HG03045 (cell line): ENCODE results near the gene MORC4.
"Not testable (repeated sequence)": the region's sequence is repeated elsewhere in the genome, so short reads cannot be mapped to it uniquely, and the experiment has no call there.

ENCODE experiments used
- ATAC-seq: cut with Tn5 transposase; IDR thresholded peaks from one replicate; pipeline ENCODE4 v1.9.1; 2021; ENCODE audit warnings: mild to moderate bottlenecking, moderate library complexity; ENCODE audit not compliant: unreplicated experiment

Gene MORC4

DNA sequence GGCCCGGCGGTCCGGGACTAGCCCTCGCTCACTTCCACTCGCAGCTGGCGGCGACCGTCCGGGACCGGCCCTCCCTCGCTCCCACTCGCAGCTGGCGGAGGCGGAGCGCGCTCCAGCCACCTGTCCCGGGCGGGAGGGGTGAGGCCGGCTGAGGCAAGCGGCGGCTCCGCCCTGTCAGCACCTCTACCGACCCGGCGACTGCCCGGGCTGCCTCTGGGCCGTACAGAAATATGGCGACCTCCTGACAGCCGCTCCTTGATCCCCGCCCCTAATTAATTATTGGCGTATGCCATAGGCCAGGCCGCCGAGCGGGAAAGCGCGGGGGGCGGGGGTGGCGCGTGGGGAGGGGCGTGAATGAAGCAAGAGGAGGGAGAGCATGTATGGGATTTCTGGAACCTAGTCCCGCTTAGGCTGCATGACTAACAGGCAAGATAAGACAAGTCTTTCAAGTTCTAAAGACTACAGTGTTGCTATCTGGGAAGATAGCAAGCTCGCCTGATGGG lies at the start of gene MORC4:
MORC4 (minus strand) TSS at position 200 of the 503 bp plus-strand sequence. CDS start 243 bp downstream, outside the sequence.
- peak; percentile 89 for ATAC-seq

GRCh38 chrX:107047622-107048021 lies 47.6 kb upstream of the MORC4 start:
- no peak for ATAC-seq

- no peak for ATAC-seq
These were observed 29.7 kb upstream of the MORC4 start for GRCh38 chrX:107029752-107030151.

GRCh38 chrX:107025545-107025944 lies 25.5 kb upstream of the MORC4 start:
- no peak for ATAC-seq

DNA sequence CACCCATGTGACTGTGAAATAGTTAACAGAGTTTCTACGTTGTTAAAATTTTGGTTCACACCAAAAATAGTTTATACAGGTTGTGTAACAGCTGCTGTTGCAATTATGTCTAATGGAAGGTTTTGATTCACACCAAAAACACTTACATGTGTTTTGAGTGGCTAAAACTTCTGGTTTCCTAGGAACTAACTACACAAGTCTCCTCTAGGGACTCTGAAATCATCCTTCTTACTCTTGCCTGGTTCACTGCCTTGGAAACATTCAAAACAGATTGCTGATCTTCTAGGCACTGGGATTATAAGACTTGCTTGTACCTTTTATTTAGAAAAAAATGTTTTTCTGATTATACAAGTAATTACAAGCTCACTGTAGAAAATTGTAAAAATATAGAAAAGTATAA lies 14.9 kb upstream of the MORC4 start:
- no peak for ATAC-seq

DNA sequence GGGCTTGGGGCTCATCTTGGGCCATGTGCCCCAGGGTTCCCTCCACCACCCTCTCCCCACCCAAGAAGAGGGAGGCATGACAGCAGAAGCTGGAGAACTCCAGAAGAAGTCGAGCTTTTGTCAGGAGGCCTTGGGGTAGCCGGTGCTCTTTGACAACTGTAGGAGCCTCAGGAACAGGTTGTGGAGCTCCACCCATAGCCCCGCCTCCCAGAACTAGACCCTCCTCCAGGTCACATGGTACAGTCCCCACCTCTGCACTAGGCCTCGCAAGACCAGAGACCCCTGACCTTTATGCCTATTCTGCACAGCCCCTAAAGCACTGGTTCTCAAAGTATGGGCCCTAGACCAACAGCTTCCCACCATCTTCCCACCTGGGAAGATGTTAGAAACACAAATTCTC lies 8.0 kb upstream of the MORC4 start:
- no peak for ATAC-seq

DNA sequence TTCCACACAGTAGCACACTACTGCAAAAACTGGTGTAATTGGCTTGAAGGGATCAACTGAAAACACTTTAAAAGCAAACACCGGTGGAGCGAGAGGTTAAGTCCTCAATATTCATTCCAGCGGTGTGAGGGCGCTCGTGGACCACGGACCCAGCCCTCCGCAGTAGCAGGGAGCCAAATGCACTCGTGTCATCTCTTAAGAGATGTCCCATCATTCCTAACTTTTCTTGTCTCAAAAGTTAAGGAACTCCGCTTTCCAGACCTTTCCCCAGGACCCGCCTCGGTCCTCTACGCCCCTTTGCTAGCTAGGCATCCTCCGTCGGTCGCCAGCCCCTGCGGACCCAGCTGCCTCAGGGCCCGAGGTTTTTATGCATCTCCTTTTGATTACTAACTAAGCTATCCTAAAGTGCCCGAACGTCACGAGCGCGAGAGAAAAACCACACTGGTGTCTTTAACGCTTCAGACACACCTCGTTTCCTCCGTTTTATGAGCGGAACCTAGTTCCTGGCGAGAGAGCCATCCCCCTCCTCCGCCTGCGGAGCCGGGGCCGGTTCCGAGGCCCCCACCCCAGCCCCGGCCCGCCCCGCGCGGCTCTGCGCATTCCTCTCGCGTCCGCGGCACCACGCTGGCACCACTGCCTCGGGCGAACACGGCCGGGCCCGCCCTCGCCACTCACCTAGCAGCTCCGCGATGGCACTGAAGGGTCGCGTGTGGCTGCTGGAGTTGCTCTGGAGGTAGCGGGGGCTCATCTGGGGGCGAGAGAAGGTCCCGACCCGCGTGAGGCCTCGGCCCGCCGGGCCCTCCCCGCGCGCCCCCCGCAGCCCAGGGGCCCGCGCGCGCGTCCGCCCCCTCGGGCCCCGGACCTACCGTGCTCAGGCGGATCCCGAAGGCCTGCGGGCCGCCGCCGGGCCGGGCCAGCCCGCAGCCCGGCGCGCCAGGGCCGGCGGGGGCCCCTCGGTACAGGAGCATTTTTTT lies 723 bp downstream of the MORC4 start:
- ATAC-seq: peak; percentile 18

DNA sequence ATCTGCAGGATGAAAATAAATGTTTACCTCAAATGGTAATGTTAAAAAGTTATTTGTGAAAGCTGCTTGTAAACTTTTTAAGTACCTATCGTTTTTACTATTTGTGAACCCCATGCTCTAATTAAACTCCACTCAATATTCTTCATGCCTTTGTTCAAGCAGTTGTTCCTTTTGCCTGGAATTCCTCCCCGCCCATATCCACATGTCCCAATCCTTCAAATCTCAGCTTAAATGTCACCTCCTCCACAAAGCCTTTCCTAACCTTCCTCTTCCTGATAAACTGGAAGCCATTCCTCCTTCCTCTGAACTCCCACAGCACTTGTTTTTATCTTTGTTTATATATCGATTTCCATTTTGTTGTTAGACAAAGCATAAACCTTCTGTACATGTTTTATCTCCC lies 2.4 kb downstream of the MORC4 start:
- no peak for ATAC-seq

DNA sequence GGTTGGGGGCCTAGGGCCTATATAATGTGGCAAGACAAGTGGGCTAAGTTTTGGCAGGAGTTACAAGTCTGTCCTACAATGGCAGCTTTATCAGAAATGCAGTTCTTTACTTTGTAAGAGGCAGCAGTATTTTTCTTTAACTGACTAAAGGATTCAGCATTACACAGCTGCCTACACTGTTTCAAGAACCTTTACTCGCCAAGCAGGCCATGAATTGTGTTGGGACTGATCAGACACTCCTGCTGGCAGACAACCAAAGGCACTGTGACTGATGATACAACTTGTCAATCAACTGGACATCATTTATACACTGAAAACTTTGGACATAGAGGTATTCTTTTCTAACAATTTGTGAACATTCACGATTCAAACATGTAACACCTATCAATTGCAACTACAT lies 4.3 kb downstream of the MORC4 start:
- no peak for ATAC-seq

DNA sequence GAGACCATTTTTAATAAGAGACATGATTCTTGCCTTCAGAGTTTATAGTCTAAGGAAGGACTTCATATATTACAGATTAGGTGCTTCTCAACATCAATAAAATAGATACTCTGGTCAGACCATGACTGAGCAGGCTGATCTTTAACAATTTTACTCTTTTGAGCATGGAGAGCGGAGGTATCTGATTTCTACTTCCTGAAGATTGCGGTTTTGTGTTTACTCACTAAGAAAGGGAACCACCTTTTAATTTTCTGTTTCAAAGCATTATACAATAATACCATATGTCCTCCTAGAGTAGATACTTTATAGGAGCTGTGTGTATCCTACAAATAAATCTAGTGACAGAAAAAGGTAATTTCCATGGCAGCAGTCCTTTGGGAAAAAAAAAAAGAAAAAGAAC lies 12.5 kb downstream of the MORC4 start:
- ATAC-seq: no peak

DNA sequence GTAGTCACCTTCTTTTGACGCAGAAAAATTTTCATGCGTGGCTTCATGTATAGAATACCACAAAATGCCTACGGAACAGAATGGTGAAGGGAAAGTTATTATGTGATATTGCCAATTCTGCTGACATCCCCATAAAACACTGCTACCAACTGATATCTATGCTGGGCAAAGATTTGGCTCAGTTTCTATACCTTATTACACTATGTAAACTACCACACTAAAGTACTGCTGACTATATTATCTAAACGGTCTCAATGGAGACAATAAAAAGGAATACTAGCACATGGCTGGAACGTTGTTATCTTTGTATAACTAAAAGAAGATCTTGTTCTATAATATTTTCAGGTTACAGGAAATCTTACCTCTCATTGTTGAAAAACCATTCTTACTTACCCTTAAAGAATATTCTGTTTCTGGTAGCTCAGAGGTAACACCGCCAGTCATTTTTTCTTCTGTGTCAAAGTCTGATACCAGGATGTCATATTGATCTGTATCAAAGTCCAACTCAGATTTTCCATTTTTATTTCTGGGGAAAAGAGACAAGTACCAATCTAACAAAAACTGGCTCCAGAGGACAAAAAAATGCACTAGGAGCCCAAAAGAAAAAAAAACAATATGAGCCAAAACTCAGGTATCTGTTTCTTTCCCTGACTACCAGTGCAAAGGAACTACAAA lies 18.9 kb downstream of the MORC4 start:
- ATAC-seq: no peak

DNA sequence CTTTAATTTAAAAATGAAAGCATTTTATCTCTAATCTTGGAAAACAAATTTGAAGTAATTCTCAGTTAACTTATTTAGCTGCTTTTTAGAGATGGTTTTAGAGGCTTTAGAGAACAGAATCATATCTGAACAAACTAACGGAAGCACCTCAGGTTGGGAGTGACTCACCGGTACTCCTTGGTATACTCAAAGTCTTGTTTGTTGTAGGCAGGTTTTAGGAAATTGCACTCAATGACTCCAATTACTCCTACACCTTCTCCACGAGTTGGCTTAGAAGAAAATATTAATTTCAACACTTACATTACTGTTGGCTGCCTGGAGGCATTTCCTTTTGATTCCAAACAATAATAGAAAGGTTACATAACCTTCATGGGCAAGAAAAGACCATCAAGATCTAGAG lies 23.6 kb downstream of the MORC4 start:
- ATAC-seq: no peak

- ATAC-seq: no peak
These were observed 26.4 kb downstream of the MORC4 start for GRCh38 chrX:106973433-106974149.

- ATAC-seq: no peak
These were observed 27.1 kb downstream of the MORC4 start for GRCh38 chrX:106972896-106973295.

DNA sequence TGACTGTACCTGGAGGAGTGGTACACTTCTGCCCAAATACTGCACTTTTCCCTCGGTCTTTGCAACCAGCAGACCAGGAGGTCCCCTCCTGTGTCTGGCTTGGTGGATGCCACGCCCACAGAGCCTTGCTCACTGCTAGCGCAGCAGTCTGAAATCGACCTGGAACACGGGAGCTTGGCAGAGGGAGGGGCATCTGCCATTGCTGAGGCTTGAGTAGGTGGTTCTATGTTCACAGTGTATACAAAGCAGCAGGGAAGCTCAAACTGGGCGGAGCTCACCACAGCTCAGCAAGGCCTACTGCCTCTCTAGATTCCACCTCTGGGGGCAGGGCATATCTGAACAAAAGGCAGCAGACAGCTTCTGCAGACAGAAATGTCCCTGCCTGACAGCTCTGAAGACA lies 33.5 kb downstream of the MORC4 start:
- not testable (repeated sequence) for ATAC-seq

DNA sequence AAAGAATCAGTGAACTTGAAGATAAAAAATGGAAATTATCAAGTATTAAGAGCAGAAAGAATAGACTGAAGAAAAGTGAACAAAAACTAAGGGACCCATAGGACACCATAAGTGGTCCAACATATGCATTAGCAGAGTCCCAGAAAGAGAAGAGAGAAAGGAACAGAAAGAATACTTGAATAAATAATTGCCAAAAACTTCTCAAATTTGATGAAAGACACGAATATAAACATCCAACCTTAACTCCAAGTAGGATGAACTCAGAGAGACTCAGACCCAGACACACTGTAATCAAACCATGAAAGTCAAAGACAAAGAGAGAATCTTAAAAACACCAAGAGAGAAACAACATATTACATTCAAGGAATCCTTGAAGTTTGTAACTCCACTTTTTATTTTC lies 35.7 kb downstream of the MORC4 start:
- no peak for ATAC-seq

GRCh38 chrX:106963111-106963510 lies 36.9 kb downstream of the MORC4 start:
- no peak for ATAC-seq

- ATAC-seq: no peak
These were observed 40.1 kb downstream of the MORC4 start for GRCh38 chrX:106959901-106960300.

DNA sequence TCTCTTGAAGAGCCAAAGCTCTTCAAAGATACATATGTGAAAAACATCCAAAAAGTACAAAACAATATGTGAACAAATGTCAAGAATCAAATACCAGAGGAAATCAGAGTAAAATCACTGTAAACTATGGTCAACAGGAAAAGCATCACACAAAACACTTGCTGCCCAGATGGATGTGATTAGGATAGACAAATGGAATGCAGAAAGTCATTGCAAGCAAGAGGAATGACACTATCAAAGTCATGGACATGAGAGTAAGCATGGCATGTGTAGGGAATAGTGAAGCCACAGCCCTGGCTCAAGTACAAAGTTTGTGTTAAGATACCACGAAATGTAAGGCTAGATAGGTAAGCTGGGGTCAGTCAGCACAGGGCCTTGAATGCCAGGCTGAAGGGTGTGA lies 42.2 kb downstream of the MORC4 start:
- no peak for ATAC-seq

DNA sequence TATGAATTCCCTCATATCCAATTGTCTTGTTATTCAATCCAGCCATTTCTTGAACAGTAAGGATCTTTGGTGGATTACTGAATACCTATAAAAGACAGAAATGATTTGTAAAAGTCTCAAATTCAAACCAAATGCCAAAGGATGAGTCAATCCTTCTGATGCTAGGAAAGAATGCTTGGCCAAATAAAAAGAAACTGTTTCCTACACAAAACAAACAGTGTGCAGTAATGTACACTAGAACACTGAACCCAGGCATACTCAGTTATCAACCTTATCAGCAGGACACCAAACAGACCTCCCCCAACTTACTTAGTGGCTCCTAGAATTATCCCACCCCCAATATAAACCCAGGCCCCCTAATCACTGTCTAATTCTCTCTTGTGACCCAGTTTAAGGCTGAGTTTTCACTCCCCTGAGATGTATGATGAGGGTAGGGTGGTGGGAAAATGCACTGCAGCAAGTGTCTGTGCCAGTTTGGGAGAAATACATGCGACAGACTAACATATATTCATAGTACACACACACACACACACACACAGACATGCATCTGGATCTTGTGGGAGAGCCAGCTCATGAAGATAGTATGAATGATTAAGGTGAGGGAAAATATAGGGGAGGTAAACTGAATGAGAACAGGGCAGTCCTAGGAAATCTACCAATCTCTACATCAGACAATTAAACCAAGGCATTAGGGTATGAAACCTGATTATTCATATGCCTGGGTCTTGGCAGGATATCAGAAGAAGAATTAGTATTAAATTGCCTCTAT lies 44.8 kb downstream of the MORC4 start:
- ATAC-seq: no peak

DNA sequence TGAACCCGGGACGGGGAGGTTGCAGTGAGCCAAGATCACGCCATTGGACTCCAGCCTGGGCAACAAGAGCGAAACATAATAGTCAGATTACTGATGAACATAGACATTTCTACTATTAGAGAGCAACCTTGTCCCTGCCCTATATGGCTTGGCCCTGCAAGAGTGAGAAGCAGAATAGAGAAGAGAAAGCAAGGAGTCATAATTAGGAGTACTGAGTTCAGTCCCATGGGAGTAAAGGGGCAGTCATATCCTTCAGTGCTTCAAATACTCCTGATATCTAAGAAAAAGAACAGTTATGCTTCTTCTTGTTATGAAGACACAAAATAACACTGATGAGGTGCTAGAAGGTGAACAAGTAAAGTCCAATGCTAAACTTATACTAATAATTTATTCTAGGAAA lies 46.0 kb downstream of the MORC4 start:
- no peak for ATAC-seq
